Urinary bladder (tissue), 4 donors: Measurements from ENCODE around the gene TFAP2D. TPM values are rescaled to one million over a fixed set of nuclear protein-coding genes. Genes with fewer than 3 reads are reported as not detected.

Experiments used
- DNase-seq: peaks from one replicate; pipeline ENCODE4 v3.0.0-alpha.2; 2015; ENCODE audit errors: extremely low spot score
- H3K27ac ChIP-seq: one replicate; pipeline ENCODE4 v1.5.1; 2013; ENCODE audit warnings: low read depth, mild to moderate bottlenecking, moderate library complexity
- H3K36me3 ChIP-seq: one replicate; pipeline ENCODE4 v1.6.1; 2013; ENCODE audit warnings: mild to moderate bottlenecking, moderate library complexity; ENCODE audit not compliant: insufficient read depth
- H3K4me1 ChIP-seq: one replicate; pipeline ENCODE4 v1.6.1; 2013; ENCODE audit warnings: mild to moderate bottlenecking, moderate library complexity; ENCODE audit not compliant: insufficient read depth
- H3K4me3 ChIP-seq: one replicate; pipeline ENCODE4 v1.5.1; 2013; ENCODE audit warnings: low read depth, low read length
- WGBS: extraction: QIAGEN DNeasy Blood & Tissue Kit; methylation state at CpG from one replicate; pipeline ENCODE4 v1.1.7; 2013; 5-methylcytosine and 5-hydroxymethylcytosine counted together
- polyA plus RNA-seq: library from polyadenylated mRNA; stranded (reverse); fragments of 200-250 nt; gene quantifications from one replicate; pipeline ENCODE4 v1.2.3, GENCODE V29; 2013
- total RNA-seq: library from RNA; depleted of rRNA; stranded (reverse); fragments of >200 nt; gene quantifications from one replicate; pipeline ENCODE4 v1.2.3, GENCODE V29; 2014
- donor health status: healthy with polysubstance abuse.
- donor health status: healthy.

Gene TFAP2D
- total and polyA plus RNA-seq, 2 donors, result not detected

- Histone ChIP-seq H3K4me1 (no peaks in the 10 kb centered on the region), H3K4me3 (no peak overlapping the region), H3K27ac (no peak overlapping the region), H3K36me3 (no peaks in the 10 kb centered on the region)
- 56% methylated on average over 3 of the region's 3 CpGs for WGBS
- no peak for DNase-seq
Observed at GRCh38 chr6:50744976-50745375, 31.6 kb downstream of the TFAP2D start.

- WGBS, result 74% methylated on average over 3 of the region's 3 CpGs
- no peak overlapping the region for H3K27ac ChIP-seq
- DNase-seq, result no peak
- no peak overlapping the region for H3K4me3 ChIP-seq
- H3K36me3 ChIP-seq, result peaks cover 2% of the 10 kb centered on the region
- H3K4me1 ChIP-seq, result no peaks in the 10 kb centered on the region
Observed at GRCh38 chr6:50762798-50763197, 49.5 kb downstream of the TFAP2D start.

- H3K36me3 ChIP-seq, result no peaks in the 10 kb centered on the region
- no peak overlapping the region for H3K27ac ChIP-seq
- H3K4me1 ChIP-seq, result no peaks in the 10 kb centered on the region
- no peak for DNase-seq
- H3K4me3 ChIP-seq, result no peak overlapping the region
Observed at GRCh38 chr6:50778696-50779095, 65.4 kb downstream of the TFAP2D start.

- no peak overlapping the region for H3K27ac ChIP-seq
- DNase-seq, result no peak
- no peak overlapping the region for H3K4me3 ChIP-seq
- 94% methylated on average over 5 of the region's 5 CpGs for WGBS
- H3K4me1 ChIP-seq, result no peaks in the 10 kb centered on the region
- no peaks in the 10 kb centered on the region for H3K36me3 ChIP-seq
Observed at GRCh38 chr6:50780382-50780781, 67.1 kb downstream of the TFAP2D start.

GRCh38 chr6:50785921-50786320 lies 72.6 kb downstream of the TFAP2D start:
- no peak for DNase-seq
- 29% methylated on average over 1 of the region's 1 CpG for WGBS
- H3K4me1 ChIP-seq, result no peaks in the 10 kb centered on the region
- H3K27ac ChIP-seq, result no peak overlapping the region
- no peaks in the 10 kb centered on the region for H3K36me3 ChIP-seq
- H3K4me3 ChIP-seq, result no peak overlapping the region

GRCh38 chr6:50791900-50792508 lies 78.7 kb downstream of the TFAP2D start:
- no peak for DNase-seq
- no peak overlapping the region for H3K27ac ChIP-seq
- H3K4me3 ChIP-seq, result no peak overlapping the region
- no peaks in the 10 kb centered on the region for H3K36me3 ChIP-seq
- no peaks in the 10 kb centered on the region for H3K4me1 ChIP-seq
- WGBS, result 1% methylated on average over 3 of the region's 3 CpGs

- no peak for DNase-seq
- no peak overlapping the region for H3K4me3 ChIP-seq
- no peaks in the 10 kb centered on the region for H3K36me3 ChIP-seq
- no peaks in the 10 kb centered on the region for H3K4me1 ChIP-seq
- 52% methylated on average over 1 of the region's 1 CpG for WGBS
- no peak overlapping the region for H3K27ac ChIP-seq
Observed at GRCh38 chr6:50792771-50793170, 79.4 kb downstream of the TFAP2D start.

- H3K4me3 ChIP-seq, result no peak overlapping the region
- no peak overlapping the region for H3K27ac ChIP-seq
- no peaks in the 10 kb centered on the region for H3K4me1 ChIP-seq
- no peaks in the 10 kb centered on the region for H3K36me3 ChIP-seq
- DNase-seq, result no peak
- 56% methylated on average over 5 of the region's 5 CpGs for WGBS
Observed at GRCh38 chr6:50795574-50795973, 82.2 kb downstream of the TFAP2D start.

GRCh38 chr6:50804283-50804682 lies 91.0 kb downstream of the TFAP2D start:
- Histone ChIP-seq H3K27ac (no peak overlapping the region), H3K4me3 (no peak overlapping the region), H3K4me1 (no peaks in the 10 kb centered on the region), H3K36me3 (no peaks in the 10 kb centered on the region)
- no peak for DNase-seq

- H3K4me1 ChIP-seq, result no peaks in the 10 kb centered on the region
- H3K4me3 ChIP-seq, result no peak overlapping the region
- H3K36me3 ChIP-seq, result no peaks in the 10 kb centered on the region
- DNase-seq, result no peak
- no peak overlapping the region for H3K27ac ChIP-seq
Observed at GRCh38 chr6:50807035-50807434, 93.7 kb downstream of the TFAP2D start.

GRCh38 chr6:50815436-50816114 lies 102.2 kb downstream of the TFAP2D start:
- DNase-seq, result no peak

GRCh38 chr6:50816115-50816675 lies 102.9 kb downstream of the TFAP2D start:
- Histone ChIP-seq H3K4me3 (peak overlapping the region; percentile 48), H3K27ac (no peak overlapping the region), H3K4me1 (no peaks in the 10 kb centered on the region), H3K36me3 (no peaks in the 10 kb centered on the region)
- WGBS, result under 1% methylated on average over 14 of the region's 14 CpGs
- no peak for DNase-seq

More at GRCh38 chr6:50815436-50816114, 102.2 kb downstream of the TFAP2D start:
- Histone ChIP-seq H3K4me3 (peak overlapping the region; percentile 48), H3K36me3 (no peaks in the 10 kb centered on the region), H3K4me1 (no peaks in the 10 kb centered on the region), H3K27ac (no peak overlapping the region)
- 5% methylated on average over 16 of the region's 16 CpGs for WGBS

- WGBS, result 10% methylated on average over 15 of the region's 15 CpGs
- H3K4me3 ChIP-seq, result no peak overlapping the region
- no peaks in the 10 kb centered on the region for H3K4me1 ChIP-seq
- DNase-seq, result no peak
- H3K36me3 ChIP-seq, result no peaks in the 10 kb centered on the region
- no peak overlapping the region for H3K27ac ChIP-seq
Observed at GRCh38 chr6:50816947-50817645, 103.8 kb downstream of the TFAP2D start.

GRCh38 chr6:50817646-50817950 lies 104.3 kb downstream of the TFAP2D start:
- WGBS, result 20% methylated on average over 2 of the region's 2 CpGs
- Histone ChIP-seq H3K4me1 (no peaks in the 10 kb centered on the region), H3K4me3 (no peak overlapping the region), H3K36me3 (no peaks in the 10 kb centered on the region), H3K27ac (no peak overlapping the region)
- no peak for DNase-seq
